ENCODE results near the gene RBM4B.
"Not testable (repeated sequence)": the region's sequence is repeated elsewhere in the genome, so short reads cannot be mapped to it uniquely, and the experiment has no call there.

RBM4B gene

DNA sequence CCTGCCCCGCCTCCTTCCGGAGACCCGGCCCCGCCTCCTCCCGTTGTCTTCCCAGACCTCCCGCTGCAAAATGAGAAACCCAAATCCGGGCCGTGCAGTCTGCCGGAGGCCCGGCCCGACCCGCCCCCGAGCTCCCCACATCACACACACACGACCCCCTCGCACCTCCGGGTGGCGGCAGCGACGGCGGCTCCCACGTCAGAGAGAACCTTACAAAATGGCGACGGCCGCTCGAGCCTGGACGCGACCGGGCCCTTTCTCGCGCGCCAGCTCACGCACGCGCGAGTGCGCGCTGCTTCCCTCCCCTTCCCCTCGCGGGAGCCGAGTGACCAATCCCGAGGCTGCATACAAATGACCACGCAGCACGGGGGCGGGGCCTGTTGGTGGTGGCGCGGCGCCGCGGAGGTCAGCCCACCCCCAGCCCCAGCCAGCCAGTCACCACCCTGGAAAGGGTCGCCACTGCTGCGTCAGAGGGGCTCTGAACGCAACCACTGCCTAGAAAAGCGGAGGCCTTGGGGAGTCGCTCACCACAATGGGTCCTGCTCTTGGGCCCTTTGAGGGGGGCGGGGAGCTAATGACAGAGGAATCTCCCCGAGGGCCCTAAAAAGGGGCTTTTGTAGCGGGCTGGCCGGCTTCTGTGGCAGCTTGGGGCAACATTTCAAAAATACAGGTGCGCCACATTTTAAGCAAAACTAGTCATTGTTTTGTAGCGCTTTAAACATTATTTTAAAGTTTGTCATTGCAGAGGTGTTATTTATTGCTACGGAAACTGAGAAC is at the start of gene RBM4B:
RBM4B (minus strand) TSS at position 289 of the 777 bp plus-strand sequence. CDS start 808 bp downstream, outside the sequence.
- DNase-seq: peak; percentile 98

- DNase-seq: no peak
These were observed 48.0 kb upstream of the RBM4B start for GRCh38 chr11:66725647-66726046.

DNA sequence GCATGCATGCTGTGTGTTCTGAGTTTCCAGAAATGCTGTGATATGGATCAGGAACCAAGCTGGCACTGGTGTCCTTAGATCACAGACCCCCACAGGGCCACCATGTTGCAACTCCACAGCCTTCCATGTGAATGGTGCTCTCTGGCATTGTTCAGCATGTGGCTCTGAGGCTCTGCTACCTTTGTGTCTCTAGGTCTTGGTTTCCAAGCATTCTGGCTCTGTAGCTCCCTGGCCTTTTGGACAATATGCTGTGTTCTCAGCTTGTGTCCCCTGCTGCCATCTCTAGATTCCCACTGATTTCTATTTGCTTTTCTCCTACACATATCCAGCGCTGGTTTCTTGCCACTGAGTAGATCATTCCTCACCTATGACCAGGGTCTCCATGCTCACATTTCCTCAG is 47.4 kb upstream of the RBM4B start:
- DNase-seq: no peak

- DNase-seq: not testable (repeated sequence)
These were observed 46.5 kb upstream of the RBM4B start for GRCh38 chr11:66724167-66724566.

GRCh38 chr11:66723693-66724092 is 46.0 kb upstream of the RBM4B start:
- no peak for DNase-seq

DNA sequence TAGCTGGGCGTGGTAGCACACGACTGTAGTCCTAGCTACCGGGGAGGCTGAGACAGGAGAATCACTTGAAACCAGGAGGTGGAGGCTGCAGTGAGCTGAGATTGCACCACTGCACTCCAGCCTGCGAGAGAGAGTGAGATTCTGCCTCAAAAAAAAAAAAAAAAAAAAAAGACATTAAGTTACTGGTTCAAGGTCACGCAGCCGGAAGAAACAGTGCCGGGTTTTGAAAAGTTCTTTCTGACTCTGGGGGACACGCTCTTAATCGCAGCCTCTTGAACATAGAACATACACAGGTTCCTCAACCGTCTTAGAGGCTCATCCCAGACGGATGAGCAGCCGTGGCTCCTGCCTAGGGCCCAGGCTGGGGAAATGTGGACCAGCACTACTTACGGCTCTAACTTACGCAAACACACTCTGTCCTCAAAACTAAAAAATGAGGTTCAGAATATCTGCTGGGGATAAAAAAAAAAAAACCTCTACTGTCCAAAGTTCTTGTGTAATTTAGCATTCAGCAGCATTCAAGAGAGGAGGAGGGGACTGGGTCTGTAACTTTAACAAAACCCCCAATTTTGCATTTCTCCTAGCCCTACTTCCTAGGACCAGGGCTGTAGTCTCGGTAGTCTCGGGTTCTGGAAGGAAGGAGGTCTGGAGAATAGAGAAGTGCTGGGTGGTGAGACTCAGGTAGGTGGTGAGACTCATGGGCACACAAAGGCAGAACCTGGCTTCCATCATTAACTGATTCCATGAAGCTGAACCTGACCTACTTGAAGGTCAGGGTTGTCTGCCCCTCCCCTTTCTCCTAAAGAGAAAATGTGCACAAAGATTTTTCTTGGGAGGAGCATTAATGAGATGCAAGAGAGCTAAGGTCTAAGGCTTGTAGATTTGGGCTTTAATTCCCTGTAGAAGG is 45.3 kb upstream of the RBM4B start:
- DNase-seq: no peak

DNA sequence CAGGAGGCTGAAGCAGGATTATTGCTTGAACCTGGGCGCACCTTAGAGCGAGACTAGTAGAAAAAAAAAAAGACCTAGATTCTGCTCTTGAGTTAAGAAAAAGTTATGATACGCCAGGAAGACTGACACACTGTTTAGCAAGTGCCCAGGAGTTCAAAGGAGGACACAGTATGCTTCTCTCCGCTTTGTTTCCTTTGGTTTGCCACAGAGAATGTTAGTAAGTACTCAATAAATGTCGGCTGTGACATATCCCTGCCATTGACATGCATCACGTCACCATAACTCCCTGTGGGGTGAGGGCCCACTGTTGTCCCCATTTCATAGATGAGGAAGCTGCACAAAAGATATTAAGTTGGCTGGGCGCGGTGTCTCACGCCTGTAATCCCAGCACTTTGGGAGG is 44.3 kb upstream of the RBM4B start:
- DNase-seq: no peak

- DNase-seq: no peak
These were observed 43.3 kb upstream of the RBM4B start for GRCh38 chr11:66720899-66721470.

- DNase-seq: peak; percentile 17
These were observed 42.7 kb upstream of the RBM4B start for GRCh38 chr11:66720223-66720898.

- DNase-seq: no peak
These were observed 41.6 kb upstream of the RBM4B start for GRCh38 chr11:66719111-66719872.

DNA sequence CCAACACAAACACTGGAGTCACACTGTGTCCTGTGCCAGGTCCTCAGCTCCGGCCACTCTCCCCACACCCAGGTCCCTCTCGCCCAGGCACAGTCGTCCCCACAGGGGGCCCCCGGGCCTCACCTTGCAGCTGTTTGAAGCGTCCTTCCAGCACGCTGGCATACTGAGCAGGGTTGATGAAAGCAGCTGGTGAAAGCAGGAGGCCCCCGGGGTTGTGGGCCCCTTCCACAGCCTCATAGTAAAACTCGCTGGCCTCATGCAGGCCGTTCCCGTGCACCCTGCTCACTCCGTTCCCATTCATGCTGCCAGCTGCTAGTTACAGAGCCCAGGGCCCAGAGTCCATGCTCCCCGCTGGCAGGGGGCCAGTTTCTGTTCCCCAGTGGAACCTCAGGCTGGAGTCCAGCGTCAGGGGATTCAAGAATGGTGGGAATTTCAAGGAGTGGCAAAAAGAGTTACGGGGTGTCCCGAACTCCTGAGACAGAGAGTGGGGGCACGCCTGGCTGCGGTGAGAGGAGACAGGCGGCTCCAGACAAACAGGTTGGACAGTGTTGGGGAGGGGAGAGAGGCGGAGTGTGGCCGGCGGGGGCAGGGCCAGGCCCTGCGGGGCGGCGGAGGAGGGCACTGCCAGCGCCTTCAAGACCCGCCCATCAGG is 40.8 kb upstream of the RBM4B start:
- DNase-seq: no peak

GRCh38 chr11:66717925-66718319 is 40.2 kb upstream of the RBM4B start:
- DNase-seq: no peak

- DNase-seq: no peak
These were observed 39.3 kb upstream of the RBM4B start for GRCh38 chr11:66716996-66717395.

DNA sequence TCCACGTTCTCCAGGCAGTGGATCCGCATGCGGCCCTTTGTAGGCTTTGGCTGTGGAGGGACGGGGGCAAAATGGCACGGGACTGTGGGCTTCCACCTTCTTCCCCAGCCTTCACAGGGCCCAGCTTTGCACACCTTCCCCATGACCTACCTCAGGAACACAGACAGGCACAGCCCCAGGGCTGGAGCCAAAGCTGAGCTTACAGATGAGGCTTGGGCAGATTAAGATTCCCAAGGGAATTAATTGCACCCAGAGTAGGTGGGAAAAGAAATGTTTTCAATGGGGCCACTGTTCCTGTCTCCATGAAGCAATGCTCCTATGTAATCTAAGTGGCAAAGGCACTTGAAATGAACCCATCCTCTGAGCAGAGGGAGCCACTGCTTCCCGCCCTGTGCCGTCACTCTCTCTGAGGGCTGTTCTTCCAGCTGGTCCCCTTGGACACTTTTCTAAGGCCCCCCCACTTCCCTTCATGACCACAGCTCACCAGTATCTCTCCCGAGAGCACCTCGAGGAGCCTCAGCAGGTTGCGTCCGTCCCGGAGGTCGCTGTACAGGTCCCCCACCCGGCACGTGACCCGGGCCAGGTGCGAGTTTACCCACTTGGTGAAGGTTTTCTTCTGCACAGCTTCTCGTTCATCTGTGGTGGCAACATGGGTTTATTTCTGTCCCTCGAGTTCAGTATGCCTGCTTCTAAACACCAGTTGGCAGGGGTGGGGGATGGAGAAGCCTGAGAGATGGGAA is 37.8 kb upstream of the RBM4B start:
- DNase-seq: no peak

DNA sequence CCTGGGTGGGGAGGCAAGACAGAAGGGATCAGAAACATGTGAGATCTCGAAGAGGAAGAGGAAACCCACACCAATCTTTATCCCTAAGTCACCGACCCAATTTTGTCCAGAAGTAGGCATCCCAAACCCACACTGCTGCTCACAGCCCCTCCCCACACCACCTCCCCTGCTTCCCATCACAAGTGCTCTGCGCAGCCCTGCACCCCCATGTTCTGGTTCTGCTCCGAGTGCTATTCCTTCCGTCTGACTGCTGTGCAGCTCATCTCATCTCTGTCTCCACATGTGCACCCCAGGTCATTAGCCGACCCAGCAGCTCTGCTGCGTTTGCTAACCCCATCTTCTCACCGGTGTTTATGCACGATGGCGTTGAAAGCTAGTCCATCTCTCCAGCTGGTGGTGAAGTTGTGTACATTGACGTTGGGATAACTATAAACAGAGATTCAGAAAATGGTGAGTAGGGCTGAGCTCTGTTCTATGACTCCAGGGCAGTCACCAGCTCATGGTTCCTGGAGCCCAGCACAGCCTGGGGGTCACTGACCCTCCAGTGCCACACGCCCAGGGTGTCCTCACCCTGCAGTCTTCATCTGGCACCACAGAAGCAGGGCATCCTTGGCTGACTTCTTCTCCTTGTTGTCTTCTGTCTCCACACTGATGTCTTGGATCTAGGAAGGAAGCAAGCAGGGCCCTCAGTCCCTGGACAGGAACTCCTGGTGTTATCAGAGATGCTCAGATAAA is 36.2 kb upstream of the RBM4B start:
- DNase-seq: no peak

GRCh38 chr11:66710384-66710930 is 32.8 kb upstream of the RBM4B start:
- DNase-seq: no peak

DNA sequence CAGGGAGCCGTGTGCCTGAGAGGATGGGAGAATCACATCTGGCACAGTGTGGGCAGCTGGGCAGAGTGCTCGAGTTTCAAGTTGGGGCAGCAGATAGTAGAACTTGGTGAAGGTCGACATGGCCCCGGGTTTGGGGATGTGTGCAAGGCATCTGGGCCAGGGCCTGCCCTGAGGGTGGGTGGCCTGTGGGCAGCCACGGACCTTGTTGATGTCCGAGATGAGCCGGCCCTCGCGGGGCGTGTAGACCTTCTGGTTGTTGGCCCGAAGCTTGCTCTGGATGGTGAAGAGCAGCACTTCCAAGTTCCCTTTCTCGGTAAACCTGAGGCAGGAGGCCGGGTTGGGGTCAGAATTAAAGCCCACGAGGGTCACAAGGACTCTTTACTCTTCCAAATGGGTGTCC is 31.0 kb upstream of the RBM4B start:
- DNase-seq: no peak

- no peak for DNase-seq
These were observed 30.4 kb upstream of the RBM4B start for GRCh38 chr11:66708094-66708493.

- no peak for DNase-seq
These were observed 29.8 kb upstream of the RBM4B start for GRCh38 chr11:66707486-66707885.

DNA sequence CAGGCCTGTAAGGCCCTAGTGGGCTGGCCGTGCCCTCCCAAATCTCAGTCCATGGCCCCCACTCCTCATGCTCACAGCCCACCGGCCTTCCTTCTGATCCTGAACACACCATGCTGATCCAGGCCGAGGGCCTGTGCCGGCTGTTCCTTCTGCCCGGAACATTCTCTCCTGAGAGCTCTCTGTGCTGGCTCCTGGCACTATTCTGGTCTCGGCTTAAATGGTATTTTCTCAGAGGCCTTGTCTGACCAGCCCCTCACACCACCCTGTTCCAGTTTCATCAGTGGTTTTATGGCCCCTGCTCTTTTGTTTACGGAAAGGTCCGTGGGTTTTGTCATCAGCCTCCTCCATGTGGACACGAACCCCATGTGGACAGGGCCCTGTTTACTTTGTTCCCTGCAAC is 29.3 kb upstream of the RBM4B start:
- DNase-seq: no peak
